HFFc6 (cell line): ENCODE measurements around the gene CLCN1. TPM values are rescaled to one million over a fixed set of nuclear protein-coding genes. Genes with fewer than 3 reads are reported as not detected.

ENCODE experiments used
- DNase-seq: peaks from one replicate; pipeline ENCODE4 v3.0.0-alpha.2; 2018
- H3K27ac Mint-ChIP-seq: 2 replicates; pipeline ENCODE4 v1.8.0; 2020; ENCODE audit warnings: mild to moderate bottlenecking, mixed read lengths
- H3K27me3 Mint-ChIP-seq: 2 replicates; pipeline ENCODE4 v1.8.0; 2021; ENCODE audit warnings: mild to moderate bottlenecking, moderate library complexity, mixed read lengths; ENCODE audit not compliant: insufficient read depth
- H3K36me3 Mint-ChIP-seq: 2 replicates; pipeline ENCODE4 v1.8.0; 2021; ENCODE audit warnings: low read depth, mixed read lengths
- H3K4me1 Mint-ChIP-seq: 2 replicates; pipeline ENCODE4 v1.8.0; 2020; ENCODE audit warnings: low read depth, mixed read lengths
- H3K4me3 Mint-ChIP-seq: 2 replicates; pipeline ENCODE4 v1.8.0; 2020; ENCODE audit warnings: mild to moderate bottlenecking, moderate library complexity, mixed read lengths
- H3K9me3 Mint-ChIP-seq: 2 replicates; pipeline ENCODE4 v1.8.0; 2020; ENCODE audit warnings: mild to moderate bottlenecking, mixed read lengths
- total RNA-seq, 6 experiments: library from RNA; stranded (reverse); fragmentation: NEBNext Ultra II Directional; extraction: Animal tissue kit (Norgen Biotek cat#: 25700); gene quantifications; 2 replicates in 1 of 6; 3 replicates in 5 of 6; pipeline ENCODE4 v1.2.3, GENCODE V29; 2021
- TF ChIP-seq, protein P1 (sequence below): fragments of 200-600 bp; sonication (generic); IDR thresholded peaks from 2 replicates; pipeline ENCODE4 v1.5.0; 2021; ENCODE audit warnings: antibody characterized with exemption, mild to moderate bottlenecking

CLCN1 gene
- total RNA-seq, 6 experiments from 2014 or later = not detected

- Mint-ChIP-seq H3K9me3 (no peaks in the 10 kb centered on the region), H3K4me3 (no peak overlapping the region), H3K27me3 (peaks cover 3% of the 10 kb centered on the region; the same call in 1 of the 2 replicates), H3K4me1 (peaks cover 22% of the 10 kb centered on the region), H3K36me3 (no peaks in the 10 kb centered on the region), H3K27ac (no peak overlapping the region)
- DNase-seq = no peak
- TF ChIP-seq, protein P1, sequence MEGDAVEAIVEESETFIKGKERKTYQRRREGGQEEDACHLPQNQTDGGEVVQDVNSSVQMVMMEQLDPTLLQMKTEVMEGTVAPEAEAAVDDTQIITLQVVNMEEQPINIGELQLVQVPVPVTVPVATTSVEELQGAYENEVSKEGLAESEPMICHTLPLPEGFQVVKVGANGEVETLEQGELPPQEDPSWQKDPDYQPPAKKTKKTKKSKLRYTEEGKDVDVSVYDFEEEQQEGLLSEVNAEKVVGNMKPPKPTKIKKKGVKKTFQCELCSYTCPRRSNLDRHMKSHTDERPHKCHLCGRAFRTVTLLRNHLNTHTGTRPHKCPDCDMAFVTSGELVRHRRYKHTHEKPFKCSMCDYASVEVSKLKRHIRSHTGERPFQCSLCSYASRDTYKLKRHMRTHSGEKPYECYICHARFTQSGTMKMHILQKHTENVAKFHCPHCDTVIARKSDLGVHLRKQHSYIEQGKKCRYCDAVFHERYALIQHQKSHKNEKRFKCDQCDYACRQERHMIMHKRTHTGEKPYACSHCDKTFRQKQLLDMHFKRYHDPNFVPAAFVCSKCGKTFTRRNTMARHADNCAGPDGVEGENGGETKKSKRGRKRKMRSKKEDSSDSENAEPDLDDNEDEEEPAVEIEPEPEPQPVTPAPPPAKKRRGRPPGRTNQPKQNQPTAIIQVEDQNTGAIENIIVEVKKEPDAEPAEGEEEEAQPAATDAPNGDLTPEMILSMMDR = no peak
Observed at GRCh38 chr7:143280160-143280559, 35.8 kb upstream of the CLCN1 start.

DNA sequence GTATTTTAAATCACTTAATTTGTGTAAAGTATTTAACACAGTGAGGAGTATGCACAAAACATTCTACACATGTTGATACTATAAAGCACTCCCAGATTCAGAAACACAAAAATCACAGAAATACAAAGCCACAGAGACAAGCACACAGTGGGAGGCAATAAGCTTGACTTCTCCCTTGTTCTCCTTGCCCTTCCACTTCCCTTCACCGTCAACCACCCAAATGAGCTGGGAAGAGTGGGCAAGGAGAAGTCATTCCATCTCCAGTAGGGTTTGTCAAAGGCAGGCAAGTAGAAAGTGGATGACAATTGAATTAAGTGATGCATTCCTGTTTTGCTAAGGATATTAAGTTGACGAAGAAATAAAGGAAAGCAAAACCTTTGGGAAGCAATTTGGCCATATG is 35.3 kb upstream of the CLCN1 start:
- TF ChIP-seq, protein P1 = no peak
- Mint-ChIP-seq H3K9me3 (no peaks in the 10 kb centered on the region), H3K36me3 (no peaks in the 10 kb centered on the region), H3K4me3 (no peak overlapping the region), H3K27me3 (peaks cover 6% of the 10 kb centered on the region; the same call in 1 of the 2 replicates), H3K27ac (no peak overlapping the region), H3K4me1 (peaks cover 26% of the 10 kb centered on the region)
- DNase-seq = no peak

GRCh38 chr7:143281529-143281928 is 34.4 kb upstream of the CLCN1 start:
- Mint-ChIP-seq H3K27ac (no peak overlapping the region), H3K4me3 (no peak overlapping the region), H3K27me3 (peaks cover 6% of the 10 kb centered on the region; the same call in 1 of the 2 replicates), H3K4me1 (peaks cover 30% of the 10 kb centered on the region), H3K36me3 (no peaks in the 10 kb centered on the region), H3K9me3 (no peaks in the 10 kb centered on the region)
- no peak for DNase-seq
- TF ChIP-seq, protein P1 = no peak

- Mint-ChIP-seq H3K36me3 (no peaks in the 10 kb centered on the region), H3K27me3 (peaks cover 6% of the 10 kb centered on the region; the same call in 1 of the 2 replicates), H3K9me3 (no peaks in the 10 kb centered on the region), H3K27ac (no peak overlapping the region), H3K4me3 (no peak overlapping the region), H3K4me1 (peaks cover 30% of the 10 kb centered on the region)
- TF ChIP-seq, protein P1 = no peak
- DNase-seq = no peak
Observed at GRCh38 chr7:143282124-143282523, 33.8 kb upstream of the CLCN1 start.

GRCh38 chr7:143283381-143283780 is 32.5 kb upstream of the CLCN1 start:
- Mint-ChIP-seq H3K27ac (no peak overlapping the region), H3K4me3 (no peak overlapping the region)
- TF ChIP-seq, protein P1 = no peak

More at GRCh38 chr7:143283381-143283780, 32.5 kb upstream of the CLCN1 start:
- Mint-ChIP-seq H3K9me3 (peaks cover 4% of the 10 kb centered on the region; the same call in 1 of the 2 replicates), H3K36me3 (peaks cover 5% of the 10 kb centered on the region), H3K27me3 (peaks cover 6% of the 10 kb centered on the region; the same call in 1 of the 2 replicates), H3K4me1 (peaks cover 36% of the 10 kb centered on the region)
- no peak for DNase-seq
